PFSK-1 (cell line): ENCODE results near the gene MPLKIP. TPM values are rescaled to one million over a fixed set of nuclear protein-coding genes. Genes with fewer than 3 reads are reported as not detected.

Source experiments
- FOXP2 ChIP-seq: optimal IDR thresholded peaks from 2 replicates; pipeline ENCODE3; 2011; ENCODE audit warnings: borderline replicate concordance, control low read depth, inconsistent platforms; ENCODE audit not compliant: insufficient read depth; ENCODE audit errors: extremely low read length, extremely low read depth
- POLR2AphosphoS5 ChIP-seq: IDR thresholded peaks from 2 replicates; pipeline ENCODE4 v1.6.1; 2012; ENCODE audit warnings: low read depth, mild to moderate bottlenecking, control low read depth, low read length, moderate library complexity
- SIN3A ChIP-seq: IDR thresholded peaks from 2 replicates; pipeline ENCODE4 v1.6.1; 2012; ENCODE audit warnings: mild to moderate bottlenecking, low read length, moderate library complexity, borderline replicate concordance; ENCODE audit not compliant: insufficient read depth
- TAF1 ChIP-seq: IDR thresholded peaks from 2 replicates; pipeline ENCODE4 v1.6.1; 2012; ENCODE audit warnings: low read length, control low read depth, borderline replicate concordance; ENCODE audit not compliant: insufficient read depth
- polyA plus RNA-seq: library from polyadenylated mRNA; unstranded; fragments of >200 nt; gene quantifications from one replicate; pipeline ENCODE4 v1.2.1, GENCODE V29; 2012; ENCODE audit warnings: low read depth, missing spikeins; ENCODE audit not compliant: insufficient read length
- TF ChIP-seq, protein P1 (sequence below), 2 experiments: IDR thresholded peaks; 2 replicates each; pipeline versions ENCODE4 v1.6.1 to v1.8.0; 2011 to 2012; ENCODE audit warnings: low read depth in 2 of 2, low read length in 2 of 2, control low read depth in 1 of 2, inconsistent platforms in 1 of 2, mild to moderate bottlenecking in 1 of 2, moderate library complexity in 1 of 2; ENCODE audit not compliant: insufficient read depth in 1 of 2

MPLKIP gene
- 38.7 TPM for polyA plus RNA-seq

DNA sequence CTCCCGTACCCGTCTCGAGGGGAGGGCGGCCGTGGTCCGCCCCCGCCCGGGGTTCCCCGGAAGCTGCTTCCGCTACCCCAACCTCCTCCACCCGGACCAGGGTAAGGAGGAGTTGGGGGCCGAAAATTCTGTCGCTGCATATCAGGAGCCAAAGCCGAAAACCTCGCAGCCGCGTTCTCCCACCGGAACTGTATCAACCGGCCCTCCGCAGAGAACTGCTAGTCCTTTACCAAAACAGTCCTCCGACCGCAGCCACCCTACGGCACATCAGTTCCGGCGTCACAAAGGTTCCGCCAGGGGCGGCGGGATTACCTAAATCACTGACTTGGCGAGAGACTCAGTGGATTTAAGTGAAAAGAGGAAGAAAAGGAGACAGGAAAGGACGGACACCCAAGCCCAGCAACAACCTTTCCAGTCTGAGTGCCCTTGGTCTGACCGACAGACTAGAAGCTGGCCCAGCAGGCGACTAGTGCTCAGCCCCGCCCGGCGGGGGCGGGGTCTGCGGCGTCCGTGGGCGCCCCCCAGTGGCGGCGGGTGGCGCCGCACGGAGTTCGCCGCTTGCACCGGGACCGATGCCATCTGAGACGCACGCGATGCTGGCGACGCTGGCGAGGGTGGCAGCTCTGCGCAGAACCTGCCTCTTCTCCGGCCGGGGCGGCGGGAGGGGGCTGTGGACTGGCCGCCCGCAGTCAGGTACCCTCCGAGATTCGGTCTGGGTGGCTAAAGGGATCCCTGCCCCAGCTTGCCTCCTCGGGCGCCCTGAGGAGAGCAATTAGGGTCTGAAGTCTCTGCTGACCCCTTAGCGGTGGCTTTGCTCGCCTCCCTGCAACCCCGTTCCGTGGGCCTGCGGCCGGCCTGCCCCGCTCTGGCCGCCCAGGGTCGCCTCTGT, at the start of gene MPLKIP, which contains the start of gene SUGCT:
MPLKIP (minus strand) TSS at position 195 of the 889 bp plus-strand sequence; CDS start at position 140, 55 bp downstream.
SUGCT (plus strand) TSS at position 578 of the 889 bp plus-strand sequence.
- TF ChIP-seq POLR2AphosphoS5 (peak; percentile 78), TAF1 (peak; percentile 99), FOXP2 (no peak), SIN3A (peak; percentile 83; the same call in 1 of the 2 replicates)
- TF ChIP-seq, protein P1, sequence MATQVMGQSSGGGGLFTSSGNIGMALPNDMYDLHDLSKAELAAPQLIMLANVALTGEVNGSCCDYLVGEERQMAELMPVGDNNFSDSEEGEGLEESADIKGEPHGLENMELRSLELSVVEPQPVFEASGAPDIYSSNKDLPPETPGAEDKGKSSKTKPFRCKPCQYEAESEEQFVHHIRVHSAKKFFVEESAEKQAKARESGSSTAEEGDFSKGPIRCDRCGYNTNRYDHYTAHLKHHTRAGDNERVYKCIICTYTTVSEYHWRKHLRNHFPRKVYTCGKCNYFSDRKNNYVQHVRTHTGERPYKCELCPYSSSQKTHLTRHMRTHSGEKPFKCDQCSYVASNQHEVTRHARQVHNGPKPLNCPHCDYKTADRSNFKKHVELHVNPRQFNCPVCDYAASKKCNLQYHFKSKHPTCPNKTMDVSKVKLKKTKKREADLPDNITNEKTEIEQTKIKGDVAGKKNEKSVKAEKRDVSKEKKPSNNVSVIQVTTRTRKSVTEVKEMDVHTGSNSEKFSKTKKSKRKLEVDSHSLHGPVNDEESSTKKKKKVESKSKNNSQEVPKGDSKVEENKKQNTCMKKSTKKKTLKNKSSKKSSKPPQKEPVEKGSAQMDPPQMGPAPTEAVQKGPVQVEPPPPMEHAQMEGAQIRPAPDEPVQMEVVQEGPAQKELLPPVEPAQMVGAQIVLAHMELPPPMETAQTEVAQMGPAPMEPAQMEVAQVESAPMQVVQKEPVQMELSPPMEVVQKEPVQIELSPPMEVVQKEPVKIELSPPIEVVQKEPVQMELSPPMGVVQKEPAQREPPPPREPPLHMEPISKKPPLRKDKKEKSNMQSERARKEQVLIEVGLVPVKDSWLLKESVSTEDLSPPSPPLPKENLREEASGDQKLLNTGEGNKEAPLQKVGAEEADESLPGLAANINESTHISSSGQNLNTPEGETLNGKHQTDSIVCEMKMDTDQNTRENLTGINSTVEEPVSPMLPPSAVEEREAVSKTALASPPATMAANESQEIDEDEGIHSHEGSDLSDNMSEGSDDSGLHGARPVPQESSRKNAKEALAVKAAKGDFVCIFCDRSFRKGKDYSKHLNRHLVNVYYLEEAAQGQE (IDR thresholded peaks at IDR 0.05; ENCODE audit: insufficient read depth in 1 of 2, low read depth in 2 of 2, low read length in 2 of 2) = peak in 1 of 2 experiments; percentile 68; a peak in 2 of 4 replicates

DNA sequence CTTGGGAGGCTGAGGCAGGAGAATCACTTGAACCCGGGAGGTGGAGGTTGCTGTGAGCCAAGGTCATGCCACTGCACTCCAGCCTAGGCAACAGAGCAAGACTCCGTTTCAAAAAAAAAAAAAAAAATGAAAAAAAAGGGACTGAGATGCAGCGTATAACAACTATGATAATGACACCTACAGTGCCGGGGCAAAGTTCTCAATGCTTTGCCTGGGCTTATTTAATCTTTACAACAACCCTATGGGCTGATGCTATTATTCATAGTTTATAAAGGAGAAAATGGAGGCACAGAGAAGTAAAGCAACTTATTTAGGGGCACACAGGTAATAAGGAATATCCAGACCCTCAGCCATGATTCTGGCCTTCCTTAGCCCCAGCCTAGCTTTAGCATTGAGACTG, 48.0 kb upstream of the MPLKIP start:
- TF ChIP-seq, protein P1 (IDR thresholded peaks at IDR 0.05; ENCODE audit: insufficient read depth in 1 of 2, low read depth in 2 of 2, low read length in 2 of 2) = no peak
- TF ChIP-seq POLR2AphosphoS5 (no peak), TAF1 (no peak)

DNA sequence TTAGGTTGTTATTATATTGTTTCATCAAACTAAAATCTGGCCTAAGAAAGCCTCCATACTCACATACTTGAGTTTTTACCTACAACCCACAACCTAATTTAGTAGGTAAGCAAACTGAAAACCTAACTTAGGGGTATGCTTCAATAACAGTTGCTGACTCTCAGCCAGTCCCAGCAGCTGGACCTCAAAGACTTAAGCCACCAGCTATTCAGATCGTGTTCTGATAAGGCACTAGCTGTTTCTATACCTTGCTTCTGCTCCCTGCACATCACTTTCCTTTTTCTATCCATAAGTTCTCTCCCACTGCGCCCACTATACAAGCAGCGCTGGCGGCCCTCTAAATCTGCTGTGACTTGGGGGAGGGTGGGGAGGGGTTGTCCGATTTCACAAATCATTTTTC, 42.6 kb upstream of the MPLKIP start:
- TF ChIP-seq, protein P1 (IDR thresholded peaks at IDR 0.05; ENCODE audit: insufficient read depth in 1 of 2, low read depth in 2 of 2, low read length in 2 of 2) = no peak
- TF ChIP-seq TAF1 (no peak), FOXP2 (no peak), POLR2AphosphoS5 (no peak), SIN3A (no peak)

DNA sequence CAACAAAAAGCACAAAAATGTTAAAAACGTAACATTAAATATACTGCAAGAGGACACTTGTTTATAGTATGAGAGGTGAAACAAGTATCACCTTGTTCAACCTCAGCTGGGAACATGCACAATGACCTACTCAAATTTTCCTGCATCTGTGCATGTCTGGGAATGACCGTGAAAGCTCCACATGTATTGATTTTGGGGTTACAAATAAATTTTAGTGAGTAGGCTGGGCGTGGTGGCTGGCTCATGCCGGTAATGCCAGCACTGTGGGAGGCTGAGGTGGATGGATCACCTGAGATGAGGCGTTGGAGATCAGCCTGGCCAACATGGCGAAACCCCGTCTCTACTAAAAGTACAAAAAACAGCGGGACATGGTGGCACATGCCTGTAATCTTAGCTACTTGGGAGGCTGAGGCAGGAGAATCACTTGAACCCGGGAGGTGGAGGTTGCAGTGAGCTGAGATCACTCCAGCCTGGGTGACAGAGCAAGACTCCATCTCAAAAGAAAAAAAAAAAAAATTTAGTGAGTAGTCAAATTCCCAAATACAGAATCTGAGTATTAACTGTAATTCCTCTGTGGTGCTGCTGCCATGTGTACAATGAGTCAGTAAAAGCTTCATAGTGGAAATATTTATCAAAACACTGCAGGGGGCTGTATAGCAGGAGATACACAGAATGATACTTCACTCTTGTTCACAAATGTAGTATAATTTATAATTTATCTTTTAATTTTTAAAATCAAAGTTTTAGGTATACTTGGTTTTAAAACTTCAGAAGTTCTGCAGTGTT, 41.5 kb upstream of the MPLKIP start:
- TF ChIP-seq, protein P1 (IDR thresholded peaks at IDR 0.05; ENCODE audit: insufficient read depth in 1 of 2, low read depth in 2 of 2, low read length in 2 of 2) = no peak
- TF ChIP-seq POLR2AphosphoS5 = no peak
- no peak for TF ChIP-seq FOXP2
- no peak for TF ChIP-seq SIN3A
- TF ChIP-seq TAF1 = no peak
